Measurements from ENCODE around the gene DIS3L. TPM values are rescaled to one million over a fixed set of nuclear protein-coding genes. Genes with fewer than 3 reads are reported as not detected.
"Not testable (repeated sequence)": the region's sequence is repeated elsewhere in the genome, so short reads cannot be mapped to it uniquely, and the experiment has no call there.

The DIS3L gene
- polyA plus RNA-seq, 2 donors: 7.1 to 9.4 TPM

DNA sequence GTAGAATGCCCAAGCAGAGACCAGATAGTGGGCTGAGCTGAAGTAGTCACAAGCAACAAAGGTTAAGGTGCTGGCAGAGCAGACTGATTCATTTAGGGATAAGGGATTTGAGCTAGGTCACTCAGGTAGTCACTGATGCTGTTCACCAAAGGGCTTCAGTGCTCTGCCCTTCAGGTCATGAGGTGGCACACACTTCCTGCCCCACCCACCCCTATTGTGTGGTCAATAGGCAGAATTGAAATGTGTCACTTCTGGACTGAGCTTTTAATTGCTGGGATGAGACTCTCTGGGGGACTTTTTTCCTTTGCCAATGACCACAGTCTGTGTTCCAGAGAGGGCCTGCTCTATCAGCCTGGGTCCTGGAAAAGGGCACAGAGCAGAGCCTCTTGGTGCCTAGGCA lies 2.9 kb upstream of the DIS3L start:
- H3K4me1 ChIP-seq (ENCODE audit: control insufficient read depth in 2 of 2, insufficient read depth in 2 of 2, low read length in 1 of 2): peaks cover 0 to 3% of the 10 kb centered on the region in 2 donors
- H3K4me3 ChIP-seq (ENCODE audit: low read depth in 1 of 2, low read length in 2 of 2): no peak overlapping the region
- H3K9me3 ChIP-seq (ENCODE audit: control insufficient read depth in 2 of 2, insufficient read depth in 1 of 2, low read depth in 1 of 2, low read length in 1 of 2): no peaks in the 10 kb centered on the region
- no peaks in the 10 kb centered on the region for H3K27me3 ChIP-seq (ENCODE audit: control insufficient read depth in 1 of 2, insufficient read depth in 2 of 2, low read length in 2 of 2)
- no peak overlapping the region for H3K27ac ChIP-seq (ENCODE audit: low read depth in 2 of 2, low read length in 1 of 2)
- no peaks in the 10 kb centered on the region for H3K36me3 ChIP-seq (ENCODE audit: control insufficient read depth in 2 of 2, insufficient read depth in 2 of 2, low read length in 1 of 2)

DNA sequence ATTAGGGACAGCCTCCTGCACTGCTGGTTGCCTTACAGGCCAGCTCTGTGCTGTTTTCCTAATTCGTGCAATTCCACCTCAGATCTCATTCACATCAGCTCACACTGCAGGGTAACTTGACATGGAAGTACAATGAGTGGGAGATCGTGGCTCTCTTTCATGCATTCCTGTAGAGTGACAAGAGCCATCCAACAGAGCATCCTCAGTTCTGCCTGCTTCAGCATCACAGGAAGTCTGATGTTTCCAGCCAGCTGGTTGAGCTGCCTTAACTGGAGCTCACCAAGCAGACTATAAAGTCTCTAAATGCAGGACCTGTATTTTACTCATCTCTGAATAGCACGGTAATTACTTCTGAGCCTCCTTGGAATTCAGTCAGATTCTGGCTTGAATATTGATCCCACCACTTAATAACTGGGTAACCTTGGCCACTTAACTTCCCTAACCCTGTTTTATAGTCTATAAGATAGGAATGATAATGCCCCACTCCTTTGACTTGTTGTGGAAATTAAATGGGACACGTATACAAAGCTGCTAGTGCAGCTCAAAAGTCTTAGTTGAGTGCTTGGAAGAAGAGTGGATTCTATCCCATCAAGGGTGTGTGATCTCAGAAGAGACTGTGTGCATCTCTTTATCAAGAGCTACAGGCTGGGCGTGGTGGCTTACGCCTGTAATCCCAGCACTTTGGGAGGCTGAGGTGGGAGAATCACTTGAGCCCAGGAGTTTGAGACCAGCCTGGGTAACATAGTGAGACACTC lies 1.4 kb upstream of the DIS3L start:
- no peaks in the 10 kb centered on the region for H3K27me3 ChIP-seq (ENCODE audit: control insufficient read depth in 1 of 2, insufficient read depth in 2 of 2, low read length in 2 of 2)
- H3K4me1 ChIP-seq (ENCODE audit: control insufficient read depth in 2 of 2, insufficient read depth in 2 of 2, low read length in 1 of 2): peaks cover 0 to 3% of the 10 kb centered on the region in 2 donors
- no peaks in the 10 kb centered on the region for H3K9me3 ChIP-seq (ENCODE audit: control insufficient read depth in 2 of 2, insufficient read depth in 1 of 2, low read depth in 1 of 2, low read length in 1 of 2)
- H3K27ac ChIP-seq (ENCODE audit: low read depth in 2 of 2, low read length in 1 of 2): no peak overlapping the region
- H3K36me3 ChIP-seq (ENCODE audit: control insufficient read depth in 2 of 2, insufficient read depth in 2 of 2, low read length in 1 of 2): no peaks in the 10 kb centered on the region
- 64 to 81% methylated on average over 6 of the region's 6 CpGs for WGBS, 2 donors
- H3K4me3 ChIP-seq (ENCODE audit: low read depth in 1 of 2, low read length in 2 of 2): no peak overlapping the region

DNA sequence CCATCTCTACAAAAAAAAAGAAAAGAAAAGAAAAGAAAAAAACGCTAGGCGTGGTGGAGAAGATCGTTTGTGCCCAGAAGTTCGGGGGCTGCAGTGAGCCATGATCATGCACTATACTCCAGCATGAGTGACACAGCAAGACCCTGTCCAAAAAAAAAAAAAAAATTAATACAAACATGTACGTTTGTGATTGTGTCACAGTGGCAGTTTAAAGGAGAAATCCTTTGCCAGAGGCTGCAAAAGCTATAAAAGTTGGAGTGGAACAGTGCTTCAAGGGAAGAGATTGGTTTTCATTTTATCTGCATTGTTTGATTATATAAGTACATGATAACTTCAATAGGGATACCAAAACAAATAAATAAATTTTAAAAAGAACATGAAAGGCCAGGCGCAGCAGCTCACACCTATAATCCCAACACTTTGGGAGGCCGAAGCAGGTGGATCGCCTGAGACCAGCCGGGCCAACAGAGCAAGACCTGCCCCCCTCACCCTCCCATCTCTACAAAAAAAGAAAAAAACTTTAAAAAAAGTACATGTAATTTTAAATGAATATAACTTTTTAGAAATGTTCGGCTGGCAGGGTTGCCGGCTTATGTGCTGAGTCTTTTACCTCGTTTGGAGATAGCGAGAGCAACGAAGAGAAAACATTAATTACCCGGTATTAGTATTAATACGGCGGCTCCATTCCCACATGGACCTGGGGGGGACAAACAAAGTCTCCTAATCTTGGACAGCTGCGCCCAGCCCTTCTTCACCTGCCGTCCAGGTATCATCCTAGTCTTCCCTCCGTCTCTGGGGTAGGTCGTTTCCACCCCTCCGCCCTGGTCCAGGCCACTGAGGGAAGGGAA lies 573 bp upstream of the DIS3L start:
- Histone ChIP-seq H3K4me3 (ENCODE audit: low read depth in 1 of 2, low read length in 2 of 2) (peak overlapping the region; percentile 75 to 80), H3K27me3 (ENCODE audit: control insufficient read depth in 1 of 2, insufficient read depth in 2 of 2, low read length in 2 of 2) (no peaks in the 10 kb centered on the region), H3K4me1 (ENCODE audit: control insufficient read depth in 2 of 2, insufficient read depth in 2 of 2, low read length in 1 of 2) (peaks cover 0 to 3% of the 10 kb centered on the region in 2 donors), H3K9me3 (ENCODE audit: control insufficient read depth in 2 of 2, insufficient read depth in 1 of 2, low read depth in 1 of 2, low read length in 1 of 2) (no peaks in the 10 kb centered on the region), H3K36me3 (ENCODE audit: control insufficient read depth in 2 of 2, insufficient read depth in 2 of 2, low read length in 1 of 2) (no peaks in the 10 kb centered on the region), H3K27ac (ENCODE audit: low read depth in 2 of 2, low read length in 1 of 2) (peak overlapping the region; percentile 95 to 97)
- 13 to 16% methylated on average over 22 of the region's 22 CpGs for WGBS, 2 donors

DNA sequence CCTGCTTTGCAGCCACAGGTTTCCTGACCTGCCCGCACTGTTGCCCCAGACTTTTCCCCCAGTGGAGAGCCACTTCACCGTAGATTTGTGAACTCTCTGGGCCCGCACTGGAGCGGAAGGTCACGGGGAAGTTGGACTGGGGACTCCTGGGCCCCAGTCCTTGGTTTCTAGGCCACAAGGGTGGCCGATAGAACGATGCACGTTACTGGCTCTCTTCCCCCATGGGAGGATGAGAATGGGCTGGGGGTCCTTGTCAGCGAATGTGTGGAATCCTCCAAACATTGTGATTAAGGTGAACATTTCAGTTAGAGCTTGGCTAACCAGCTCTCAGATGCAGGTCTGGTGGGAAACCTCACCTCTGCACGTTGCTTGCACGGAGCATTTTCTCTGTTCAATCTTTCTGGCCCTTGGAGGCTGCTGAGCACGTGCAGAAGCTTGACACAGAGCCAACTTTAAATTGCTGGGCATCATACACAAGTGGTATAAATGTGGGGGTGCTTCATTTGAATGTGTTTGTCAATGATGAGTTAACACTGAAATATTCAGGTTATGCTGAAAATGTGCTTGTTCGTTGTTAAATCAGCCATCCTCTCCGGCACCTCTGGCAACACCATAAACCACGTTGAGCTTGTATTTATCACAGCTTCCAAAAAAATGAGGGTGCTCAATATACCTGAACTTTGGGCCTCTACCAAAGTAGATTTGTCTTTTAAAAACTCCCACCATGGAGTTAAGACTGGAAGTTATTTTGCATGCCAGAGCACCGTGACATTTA lies 976 bp downstream of the DIS3L start:
- no peaks in the 10 kb centered on the region for H3K27me3 ChIP-seq (ENCODE audit: control insufficient read depth in 1 of 2, insufficient read depth in 2 of 2, low read length in 2 of 2)
- H3K27ac ChIP-seq (ENCODE audit: low read depth in 2 of 2, low read length in 1 of 2): peak overlapping the region; percentile 95 to 97
- H3K4me3 ChIP-seq (ENCODE audit: low read depth in 1 of 2, low read length in 2 of 2): peak overlapping the region; percentile 75 to 80
- H3K36me3 ChIP-seq (ENCODE audit: control insufficient read depth in 2 of 2, insufficient read depth in 2 of 2, low read length in 1 of 2): no peaks in the 10 kb centered on the region
- H3K9me3 ChIP-seq (ENCODE audit: control insufficient read depth in 2 of 2, insufficient read depth in 1 of 2, low read depth in 1 of 2, low read length in 1 of 2): no peaks in the 10 kb centered on the region
- H3K4me1 ChIP-seq (ENCODE audit: control insufficient read depth in 2 of 2, insufficient read depth in 2 of 2, low read length in 1 of 2): peaks cover 0 to 3% of the 10 kb centered on the region in 2 donors
- WGBS, 2 donors: 3 to 4% methylated on average over 16 of the region's 16 CpGs

DNA sequence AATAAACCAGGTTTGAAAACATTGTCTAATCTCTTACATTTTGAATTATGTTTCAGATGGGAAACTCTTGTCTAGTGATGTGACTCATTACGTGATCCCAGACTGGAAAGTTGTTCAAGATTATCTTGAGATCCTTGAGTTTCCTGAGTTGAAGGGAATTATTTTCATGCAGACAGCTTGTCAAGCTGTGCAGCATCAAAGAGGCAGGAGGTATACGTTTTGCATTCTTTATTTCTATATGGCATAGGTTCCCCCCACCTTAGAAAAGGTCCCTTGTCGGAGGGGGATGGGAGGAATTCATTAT lies 1.5 kb downstream of the DIS3L start:
- Histone ChIP-seq H3K4me3 (ENCODE audit: low read depth in 1 of 2, low read length in 2 of 2) (peak overlapping the region in 1 of 2 donors; percentile 75), H3K27me3 (ENCODE audit: control insufficient read depth in 1 of 2, insufficient read depth in 2 of 2, low read length in 2 of 2) (no peaks in the 10 kb centered on the region), H3K36me3 (ENCODE audit: control insufficient read depth in 2 of 2, insufficient read depth in 2 of 2, low read length in 1 of 2) (no peaks in the 10 kb centered on the region), H3K4me1 (ENCODE audit: control insufficient read depth in 2 of 2, insufficient read depth in 2 of 2, low read length in 1 of 2) (peaks cover 0 to 3% of the 10 kb centered on the region in 2 donors), H3K27ac (ENCODE audit: low read depth in 2 of 2, low read length in 1 of 2) (no peak overlapping the region), H3K9me3 (ENCODE audit: control insufficient read depth in 2 of 2, insufficient read depth in 1 of 2, low read depth in 1 of 2, low read length in 1 of 2) (no peaks in the 10 kb centered on the region)
- 39 to 42% methylated on average over 3 of the region's 3 CpGs for WGBS, 2 donors

DNA sequence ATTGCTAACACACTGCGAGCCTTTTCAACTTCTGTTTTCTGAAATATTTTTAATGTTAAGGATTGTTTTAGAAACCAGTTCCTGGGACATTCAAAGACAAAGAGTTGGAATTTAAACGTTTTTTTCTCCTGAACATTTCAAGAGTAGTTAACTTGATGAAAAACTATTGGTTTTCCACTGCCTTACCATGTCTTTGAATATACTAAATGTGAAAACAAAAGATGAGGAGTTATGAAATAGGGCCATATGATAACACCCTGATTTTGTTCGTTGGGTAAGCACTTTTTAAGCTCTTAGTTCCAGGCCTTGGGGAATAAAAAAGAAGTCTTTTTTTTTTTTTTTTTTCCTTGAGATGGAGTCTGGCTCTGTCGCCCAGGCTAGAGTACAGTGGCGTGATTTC lies 2.8 kb downstream of the DIS3L start:
- H3K27ac ChIP-seq (ENCODE audit: low read depth in 2 of 2, low read length in 1 of 2): no peak overlapping the region
- H3K9me3 ChIP-seq (ENCODE audit: control insufficient read depth in 2 of 2, insufficient read depth in 1 of 2, low read depth in 1 of 2, low read length in 1 of 2): no peaks in the 10 kb centered on the region
- WGBS, 2 donors: 74 to 78% methylated on average over 5 of the region's 5 CpGs
- no peak overlapping the region for H3K4me3 ChIP-seq (ENCODE audit: low read depth in 1 of 2, low read length in 2 of 2)
- H3K4me1 ChIP-seq (ENCODE audit: control insufficient read depth in 2 of 2, insufficient read depth in 2 of 2, low read length in 1 of 2): no peaks in the 10 kb centered on the region
- no peaks in the 10 kb centered on the region for H3K36me3 ChIP-seq (ENCODE audit: control insufficient read depth in 2 of 2, insufficient read depth in 2 of 2, low read length in 1 of 2)
- no peaks in the 10 kb centered on the region for H3K27me3 ChIP-seq (ENCODE audit: control insufficient read depth in 1 of 2, insufficient read depth in 2 of 2, low read length in 2 of 2)

DNA sequence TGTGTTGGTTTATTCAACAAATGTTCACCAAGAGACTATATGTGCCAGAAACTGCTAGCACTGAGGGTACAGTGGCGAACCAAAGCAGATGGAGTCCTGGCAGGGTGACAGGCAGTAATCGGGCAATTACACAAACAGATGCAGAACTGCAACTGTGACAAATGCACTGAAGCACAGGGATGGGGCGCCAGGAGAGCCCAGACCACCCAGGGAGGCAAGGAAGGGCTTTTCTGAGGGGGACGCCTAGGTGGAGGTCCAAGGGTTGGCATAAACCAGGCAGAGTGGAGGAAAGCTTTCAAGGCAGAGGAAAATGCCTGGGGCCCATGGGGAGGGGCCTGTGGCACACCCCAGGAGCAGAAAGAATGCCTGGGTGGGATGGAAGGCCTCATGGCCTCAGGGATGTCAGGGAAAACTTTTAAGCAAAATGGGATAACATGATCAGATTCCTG lies 5.5 kb downstream of the DIS3L start:
- Histone ChIP-seq H3K4me1 (ENCODE audit: control insufficient read depth in 2 of 2, insufficient read depth in 2 of 2, low read length in 1 of 2) (no peaks in the 10 kb centered on the region), H3K27me3 (ENCODE audit: control insufficient read depth in 1 of 2, insufficient read depth in 2 of 2, low read length in 2 of 2) (no peaks in the 10 kb centered on the region), H3K27ac (ENCODE audit: low read depth in 2 of 2, low read length in 1 of 2) (no peak overlapping the region), H3K4me3 (ENCODE audit: low read depth in 1 of 2, low read length in 2 of 2) (no peak overlapping the region), H3K36me3 (ENCODE audit: control insufficient read depth in 2 of 2, insufficient read depth in 2 of 2, low read length in 1 of 2) (no peaks in the 10 kb centered on the region), H3K9me3 (ENCODE audit: control insufficient read depth in 2 of 2, insufficient read depth in 1 of 2, low read depth in 1 of 2, low read length in 1 of 2) (no peaks in the 10 kb centered on the region)
- 65 to 73% methylated on average over 4 of the region's 4 CpGs for WGBS, 2 donors

DNA sequence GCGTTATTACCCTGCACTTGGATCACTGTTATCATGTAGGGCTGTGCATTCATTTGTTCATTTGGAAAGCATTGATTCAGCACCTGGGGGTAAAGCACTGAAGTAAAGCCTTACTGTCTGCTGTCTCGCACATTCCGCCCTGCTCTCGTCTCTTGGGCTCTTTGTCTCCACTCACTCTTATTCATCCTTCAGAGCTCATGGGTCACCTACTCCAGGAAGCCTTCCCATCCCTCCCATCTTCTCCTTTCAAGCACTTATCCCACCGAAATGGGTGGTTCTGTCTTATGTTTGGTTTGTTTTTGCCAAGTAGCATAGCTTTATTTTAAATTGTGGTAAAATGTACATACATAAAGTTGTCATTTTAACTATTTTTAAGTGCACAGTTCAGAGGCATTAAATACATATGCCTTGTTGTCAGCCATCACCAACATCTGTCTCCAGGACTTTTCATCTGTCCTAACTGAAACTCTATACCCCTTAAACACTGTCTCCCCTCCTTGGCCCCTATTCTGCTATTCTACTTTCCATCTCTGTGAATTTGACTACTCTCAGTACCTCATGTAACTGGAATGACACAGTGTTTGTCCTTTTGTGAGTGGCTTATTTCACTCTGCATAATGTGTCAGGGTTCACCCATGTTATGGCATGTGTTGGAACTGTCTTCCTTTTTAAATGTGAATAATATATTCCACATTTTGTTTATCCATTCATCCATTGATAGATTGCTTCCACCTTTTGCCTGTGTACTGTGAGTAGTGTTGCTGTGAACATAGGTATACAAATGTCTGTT lies 9.3 kb downstream of the DIS3L start:
- H3K27ac ChIP-seq (ENCODE audit: low read depth in 2 of 2, low read length in 1 of 2): no peak overlapping the region
- no peaks in the 10 kb centered on the region for H3K4me1 ChIP-seq (ENCODE audit: control insufficient read depth in 2 of 2, insufficient read depth in 2 of 2, low read length in 1 of 2)
- H3K9me3 ChIP-seq (ENCODE audit: control insufficient read depth in 2 of 2, insufficient read depth in 1 of 2, low read depth in 1 of 2, low read length in 1 of 2): no peaks in the 10 kb centered on the region
- WGBS, 2 donors: 92 to 95% methylated on average over 5 of the region's 5 CpGs
- no peak overlapping the region for H3K4me3 ChIP-seq (ENCODE audit: low read depth in 1 of 2, low read length in 2 of 2)
- no peaks in the 10 kb centered on the region for H3K27me3 ChIP-seq (ENCODE audit: control insufficient read depth in 1 of 2, insufficient read depth in 2 of 2, low read length in 2 of 2)
- H3K36me3 ChIP-seq (ENCODE audit: control insufficient read depth in 2 of 2, insufficient read depth in 2 of 2, low read length in 1 of 2): peaks cover 3% of the 10 kb centered on the region in 2 donors

DNA sequence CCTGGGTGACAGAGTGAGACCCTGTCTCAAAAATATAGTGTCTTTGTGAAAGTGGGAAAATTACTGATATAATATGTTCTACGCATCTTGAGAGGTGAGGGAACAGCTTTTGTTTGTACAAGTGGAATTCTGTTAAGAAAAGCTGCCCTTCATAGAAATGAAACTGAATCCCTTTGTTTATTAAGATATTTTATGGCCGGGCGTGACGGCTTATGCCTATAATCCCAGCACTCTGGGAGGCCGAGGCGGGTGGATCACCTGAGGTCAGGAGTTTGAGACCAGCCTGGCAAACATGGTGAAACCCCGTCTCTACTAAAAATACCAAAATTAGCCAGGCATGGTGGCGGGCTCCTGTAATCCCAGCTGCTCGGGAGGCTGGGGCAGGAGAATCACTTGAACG lies 11.1 kb downstream of the DIS3L start:
- not testable (repeated sequence) for H3K36me3 ChIP-seq (ENCODE audit: control insufficient read depth in 2 of 2, insufficient read depth in 2 of 2, low read length in 1 of 2); H3K27ac ChIP-seq (ENCODE audit: low read depth in 2 of 2, low read length in 1 of 2); H3K27me3 ChIP-seq (ENCODE audit: control insufficient read depth in 1 of 2, insufficient read depth in 2 of 2, low read length in 2 of 2); H3K4me3 ChIP-seq (ENCODE audit: low read depth in 1 of 2, low read length in 2 of 2); H3K9me3 ChIP-seq (ENCODE audit: control insufficient read depth in 2 of 2, insufficient read depth in 1 of 2, low read depth in 1 of 2, low read length in 1 of 2); H3K4me1 ChIP-seq (ENCODE audit: control insufficient read depth in 2 of 2, insufficient read depth in 2 of 2, low read length in 1 of 2)
- WGBS, 2 donors: 75 to 79% methylated on average over 10 of the region's 10 CpGs
